ENCODE data around the gene PILRA.
"Not testable (repeated sequence)": the region's sequence is repeated elsewhere in the genome, so short reads cannot be mapped to it uniquely, and the experiment has no call there.

PILRA gene

DNA sequence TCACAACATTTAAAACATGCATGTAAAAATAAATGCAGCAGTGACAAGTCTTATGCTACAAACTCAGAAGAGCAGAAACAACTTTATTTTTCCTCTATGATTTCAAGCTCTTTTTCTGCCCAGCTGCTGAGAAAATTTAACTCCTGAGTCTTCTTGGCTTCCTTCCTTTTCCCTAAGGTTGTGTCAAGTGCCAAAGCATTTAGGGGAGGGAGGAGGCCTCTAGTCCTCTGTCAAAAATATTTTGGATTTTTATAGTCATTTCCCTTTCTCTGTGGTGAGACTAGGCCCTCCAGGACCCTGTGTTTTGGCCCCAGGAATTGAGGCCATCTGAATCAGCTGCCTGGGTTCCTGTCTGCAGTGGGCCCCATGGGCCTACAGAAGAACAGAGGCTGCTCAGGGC, 26.4 kb upstream of the PILRA start:
- TF ChIP-seq ZFX (IDR thresholded peaks at IDR 0.05; ENCODE audit: borderline replicate concordance) (no peak), CTCF (IDR thresholded peaks at IDR 0.05) (no peak)
- H3K27ac ChIP-seq, result no peak overlapping the region

- H3K27ac ChIP-seq, result no peak overlapping the region
- no peak for TF ChIP-seq CTCF (IDR thresholded peaks at IDR 0.05)
- no peak for TF ChIP-seq ZFX (IDR thresholded peaks at IDR 0.05; ENCODE audit: borderline replicate concordance)
These were observed 24.5 kb upstream of the PILRA start for GRCh38 chr7:100348805-100349204.

DNA sequence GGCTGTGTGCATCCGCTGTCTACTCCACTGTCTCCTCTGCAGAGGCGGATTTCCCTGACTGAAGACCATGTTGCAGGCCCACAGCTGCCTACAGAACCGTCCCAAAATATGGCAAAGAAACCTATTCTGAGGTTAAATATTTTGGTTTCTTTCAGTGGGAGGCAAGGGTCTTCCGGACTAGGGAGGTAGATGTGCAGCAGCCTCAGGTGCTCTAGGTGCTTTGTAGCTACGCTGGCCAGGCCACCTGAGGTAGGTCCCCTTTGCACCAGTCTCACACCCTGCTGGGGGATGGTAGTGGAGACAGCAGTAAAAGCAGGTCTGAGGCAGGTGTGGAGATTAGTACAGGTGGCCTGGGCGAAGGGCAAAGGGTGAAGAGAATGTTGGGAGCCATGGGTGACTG, 23.5 kb upstream of the PILRA start:
- TF ChIP-seq ZFX (IDR thresholded peaks at IDR 0.05; ENCODE audit: borderline replicate concordance) (no peak), CTCF (IDR thresholded peaks at IDR 0.05) (no peak)
- H3K27ac ChIP-seq, result no peak overlapping the region

DNA sequence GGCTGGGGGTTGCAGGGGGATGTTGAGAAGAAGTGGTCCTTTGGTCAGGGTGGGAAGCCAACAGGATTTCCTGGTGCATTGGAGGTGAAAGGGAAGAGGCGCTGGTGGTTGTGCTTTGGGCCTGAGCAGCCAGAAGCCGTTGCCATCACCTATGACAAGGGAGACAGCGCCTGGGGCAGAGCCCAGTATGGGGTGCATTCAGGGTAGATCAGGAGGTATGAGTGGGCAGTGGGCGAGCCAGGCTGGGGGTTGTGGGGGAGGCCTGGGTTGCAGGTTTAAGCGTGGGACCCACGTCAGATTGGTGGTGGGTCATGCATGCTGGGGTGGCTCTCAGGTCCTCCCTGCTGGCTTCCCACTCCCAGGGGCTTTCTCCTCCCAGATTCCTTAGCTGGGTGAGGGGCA, 21.6 kb upstream of the PILRA start:
- TF ChIP-seq CTCF (IDR thresholded peaks at IDR 0.05) (no peak), ZFX (IDR thresholded peaks at IDR 0.05; ENCODE audit: borderline replicate concordance) (no peak)
- no peak overlapping the region for H3K27ac ChIP-seq

- not testable (repeated sequence) for H3K27ac ChIP-seq
These were observed 21.0 kb upstream of the PILRA start for GRCh38 chr7:100352230-100352781.

- TF ChIP-seq ZFX (IDR thresholded peaks at IDR 0.05; ENCODE audit: borderline replicate concordance) (no peak), CTCF (IDR thresholded peaks at IDR 0.05) (no peak)
- H3K27ac ChIP-seq, result 0 out of 2 replicates have a peak overlapping the region, but pooled peaks have one; percentile 12
These were observed 20.2 kb upstream of the PILRA start for GRCh38 chr7:100352984-100353684.

GRCh38 chr7:100353685-100354330, 19.5 kb upstream of the PILRA start:
- TF ChIP-seq ZFX (IDR thresholded peaks at IDR 0.05; ENCODE audit: borderline replicate concordance), result no peak
- no peak for TF ChIP-seq CTCF (IDR thresholded peaks at IDR 0.05)
- 0 out of 2 replicates have a peak overlapping the region, but pooled peaks have one; percentile 12 for H3K27ac ChIP-seq

Data from 22Rv1 (cell line).